Erythroblast (primary cell): ENCODE measurements around the gene DOCK4.

Source experiments
- GATA1 ChIP-seq: IDR thresholded peaks from 2 replicates; pipeline ENCODE4 v1.6.1; 2011; ENCODE audit warnings: low read depth, mild to moderate bottlenecking, control low read depth, low read length, moderate library complexity
- POLR2A ChIP-seq: IDR thresholded peaks from 2 replicates; pipeline ENCODE4 v1.6.1; 2011; ENCODE audit warnings: mild to moderate bottlenecking, low read length

GRCh38 chr7:112104120-112104519, 102.1 kb downstream of the DOCK4 start:
- TF ChIP-seq POLR2A (no peak), GATA1 (no peak)
